Endothelial cell of umbilical vein (primary cell): ENCODE measurements around the gene TBC1D7. TPM values are rescaled to one million over a fixed set of nuclear protein-coding genes. Genes with fewer than 3 reads are reported as not detected.

Experiments used
- BruUV-seq: library from RNA; stranded (reverse); fragments of 400-500 nt; replicated peaks from 2 replicates; lab custom pipeline; 2021; lab: Mats Ljungman, UMichigan
- CTCF ChIA-PET: fragments of 300-600, 350-600 bp; sonication (Branson Sonifier 250); formaldehyde crosslinking; loops from one replicate; lab custom pipeline; 2021; ENCODE audit warnings: antibody characterized with exemption, inconsistent platforms; lab: Charles Lee
- POLR2A ChIA-PET: fragments of 300-600, 350-600 bp; sonication (Branson Sonifier 250); formaldehyde crosslinking; loops from one replicate; lab custom pipeline; 2021; ENCODE audit warnings: antibody characterized with exemption, inconsistent platforms; lab: Charles Lee
- DNase-seq: peaks from one replicate; pipeline ENCODE4 v3.0.0-alpha.2; 2011; ENCODE audit warnings: low read depth, low spot score
- FAIRE-seq: peaks from 2 replicates; lab custom pipeline; 2011; peaks lifted over from hg19 to GRCh38; lab: Jason Lieb, UNC
- H2AFZ ChIP-seq: 2 replicates; pipeline ENCODE4 v1.6.0; 2012; ENCODE audit warnings: low read depth, low read length, control low read depth, inconsistent platforms
- H3K27ac ChIP-seq: 2 replicates; pipeline ENCODE4 v1.5.1; 2011; ENCODE audit warnings: low read depth, mild to moderate bottlenecking, control low read depth, low read length, moderate library complexity; ENCODE audit not compliant: insufficient read depth
- H3K27me3 ChIP-seq, 2 experiments: 2 replicates each; pipeline versions ENCODE4 v1.6.0 to v1.6.1; 2011; ENCODE audit warnings: low read length in 2 of 2, mixed read lengths in 1 of 2; ENCODE audit not compliant: control insufficient read depth in 2 of 2, insufficient read depth in 2 of 2
- H3K36me3 ChIP-seq, 2 experiments: 2 replicates in 1 of 2; 3 replicates in 1 of 2; pipeline ENCODE4 v1.5.1; 2011; ENCODE audit warnings: low read length in 2 of 2, mild to moderate bottlenecking in 1 of 2, moderate library complexity in 1 of 2; ENCODE audit not compliant: control insufficient read depth in 2 of 2, insufficient read depth in 2 of 2; ENCODE audit errors: extremely low read depth in 1 of 2
- H3K4me1 ChIP-seq: 3 replicates; pipeline ENCODE4 v1.5.1; 2011; ENCODE audit warnings: mild to moderate bottlenecking, low read length; ENCODE audit not compliant: control insufficient read depth, insufficient read depth; ENCODE audit errors: extremely low read depth
- H3K4me2 ChIP-seq: 2 replicates; pipeline ENCODE4 v1.6.1; 2011; ENCODE audit warnings: low read length, control low read depth, mixed read lengths; ENCODE audit not compliant: insufficient read depth
- H3K4me3 ChIP-seq, 3 experiments: fragments of 200-600 bp in 1 of 3; sonication (generic), shearing (Covaris generic) in 1 of 3; replicated peaks in 1 of 3; 2 replicates each; pipeline ENCODE4 v1.5.1; 2011 to 2016; ENCODE audit warnings: control low read depth in 3 of 3, low read length in 3 of 3, mild to moderate bottlenecking in 2 of 3, inconsistent platforms in 1 of 3, low read depth in 1 of 3, moderate library complexity in 1 of 3; ENCODE audit not compliant: insufficient read depth in 1 of 3
- H3K79me2 ChIP-seq: 2 replicates; pipeline ENCODE4 v1.6.0; 2012; ENCODE audit warnings: low read length, inconsistent platforms; ENCODE audit not compliant: control insufficient read depth, insufficient read depth
- H3K9ac ChIP-seq: replicated peaks from 2 replicates; pipeline ENCODE3; 2011; ENCODE audit warnings: low read length, control low read depth; ENCODE audit not compliant: insufficient read depth; ENCODE audit errors: extremely low read depth
- H3K9me1 ChIP-seq: replicated peaks from 3 replicates; pipeline ENCODE4 v1.6.0; 2011; ENCODE audit warnings: mild to moderate bottlenecking, low read length; ENCODE audit not compliant: control insufficient read depth, insufficient read depth; ENCODE audit errors: extremely low read depth
- H3K9me3 ChIP-seq: replicated peaks from 2 replicates; pipeline ENCODE4 v1.5.1; 2012; ENCODE audit warnings: low read length, inconsistent platforms; ENCODE audit not compliant: control insufficient read depth, insufficient read depth
- H4K20me1 ChIP-seq: replicated peaks from 2 replicates; pipeline ENCODE3; 2011; ENCODE audit warnings: mild to moderate bottlenecking, low read length; ENCODE audit not compliant: control insufficient read depth, insufficient read depth; ENCODE audit errors: extremely low read depth
- CTCF ChIP-seq, 2 donors: IDR thresholded peaks; 1 replicate in 1 of 2; 2 replicates in 1 of 2; pipeline ENCODE4 v1.5.1; 2011; ENCODE audit warnings: low read length in 2 of 2, mild to moderate bottlenecking in 2 of 2, moderate library complexity in 2 of 2, control low read depth in 1 of 2, inconsistent platforms in 1 of 2, low read depth in 1 of 2; ENCODE audit not compliant: insufficient read depth in 1 of 2; ENCODE audit errors: extremely low read depth in 1 of 2
- EZH2 ChIP-seq: IDR thresholded peaks from 2 replicates; pipeline ENCODE4 v1.6.1; 2012; ENCODE audit warnings: borderline replicate concordance, low read depth, mild to moderate bottlenecking, moderate library complexity, low read length, inconsistent platforms; ENCODE audit not compliant: severe bottlenecking
- FOS ChIP-seq: IDR thresholded peaks from 2 replicates; pipeline ENCODE4 v1.6.1; 2011; ENCODE audit warnings: mild to moderate bottlenecking, low read length, moderate library complexity, borderline replicate concordance; ENCODE audit not compliant: insufficient read depth
- GATA2 ChIP-seq: IDR thresholded peaks from 2 replicates; pipeline ENCODE4 v1.7.0; 2011; ENCODE audit warnings: low read depth, mild to moderate bottlenecking, moderate library complexity, mixed read lengths, low read length; ENCODE audit not compliant: insufficient read length, insufficient read depth
- JUN ChIP-seq: IDR thresholded peaks from 2 replicates; pipeline ENCODE4 v1.6.1; 2011; ENCODE audit warnings: borderline replicate concordance, low read depth; ENCODE audit not compliant: insufficient read length, insufficient read depth
- MYC ChIP-seq: IDR thresholded peaks from one replicate; pipeline ENCODE4 v1.6.1; 2011; ENCODE audit warnings: mild to moderate bottlenecking, low read depth, low read length
- POLR2A ChIP-seq: IDR thresholded peaks from 2 replicates; pipeline ENCODE4 v1.6.1; 2012; ENCODE audit warnings: low read depth, mild to moderate bottlenecking, control low read depth, low read length
- POLR2AphosphoS5 ChIP-seq: IDR thresholded peaks from 2 replicates; pipeline ENCODE4 v1.6.1; 2012; ENCODE audit warnings: low read depth, mild to moderate bottlenecking, control low read depth, low read length, moderate library complexity; ENCODE audit not compliant: insufficient read depth
- dilution Hi-C: fragments of 300-500 bp; cut with MboI; formaldehyde crosslinking; loops from one replicate; pipeline ENCODE4 v1.15.0; 2019; ENCODE audit warnings: low sequenced_read_pairs; ENCODE audit not compliant: extremely low pct_ligation_motif_present
- intact Hi-C: fragments of 100-400 bp; cut with micrococcal nuclease; formaldehyde crosslinking; loops from one replicate; pipeline ENCODE4 v1.10.0; 2022
- polyA plus RNA-seq, 4 experiments: library from polyadenylated mRNA; depleted of rRNA in 3 of 4; stranded (reverse) in 3 of 4; unstranded in 1 of 4; fragments of >200 nt; gene quantifications; 2 replicates each; pipeline versions ENCODE4 v1.2.1 to v1.2.3, GENCODE V29; 2011 to 2012; ENCODE audit warnings: missing spikeins in 1 of 4
- total RNA-seq: library from RNA; stranded (reverse); gene quantifications from 2 replicates; pipeline ENCODE4 v1.2.3, GENCODE V29; 2021
- TF ChIP-seq, protein P1 (sequence below): IDR thresholded peaks from 2 replicates; pipeline ENCODE4 v1.6.1; 2011; ENCODE audit not compliant: insufficient read depth, insufficient read length

Gene TBC1D7
- total and polyA plus RNA-seq, 2 donors (not counting 3 experiments of a cell fraction or from before 2014, with no cell fraction given): 26.6 to 28.1 TPM

DNA sequence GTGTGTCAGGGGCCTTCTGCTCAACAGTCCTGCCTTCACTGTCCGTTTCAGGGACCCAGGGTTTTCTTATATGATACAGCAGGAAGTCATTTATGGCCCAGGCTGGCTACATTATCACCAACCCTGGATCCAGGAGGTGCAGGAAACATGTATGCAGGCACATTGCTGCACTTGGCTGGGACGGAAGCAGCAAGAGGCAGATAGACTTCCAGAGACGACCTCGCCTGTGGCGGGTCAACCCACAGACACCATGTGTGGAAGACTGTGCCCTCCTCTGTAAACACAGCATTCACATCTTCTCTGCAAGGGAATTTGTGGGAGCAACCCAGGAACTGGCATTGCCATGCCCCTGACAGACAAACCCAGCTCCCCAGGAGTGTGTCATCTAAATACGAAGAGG lies 43.7 kb downstream of the TBC1D7 start:
- Histone ChIP-seq H3K9me1 (no peaks in the 10 kb centered on the region), H3K4me3 (no peak overlapping the region), H3K79me2 (no peaks in the 10 kb centered on the region), H3K9ac (no peak overlapping the region), H3K36me3 (no peaks in the 10 kb centered on the region), H3K9me3 (no peaks in the 10 kb centered on the region), H3K4me1 (no peaks in the 10 kb centered on the region), H3K27me3 (no peaks in the 10 kb centered on the region), H3K4me2 (no peak overlapping the region), H3K27ac (no peak overlapping the region), H2AFZ (no peak overlapping the region), H4K20me1 (no peaks in the 10 kb centered on the region)
- dilution Hi-C loops: no loop called here
- FAIRE-seq (no peak), DNase-seq (peak; percentile 35)
- POLR2A ChIA-PET: no interaction called here
- intact Hi-C loops: no loop called here
- no TSS peak for BruUV-seq
- CTCF ChIA-PET: no interaction called here
- TF ChIP-seq CTCF (IDR thresholded peaks at IDR 0.05; ENCODE audit: extremely low read depth in 1 of 2, insufficient read depth in 1 of 2, low read depth in 1 of 2, low read length in 2 of 2) (no peak), JUN (no peak), POLR2A (no peak), EZH2 (no peak), POLR2AphosphoS5 (no peak), MYC (no peak), GATA2 (no peak), FOS (no peak)
- TF ChIP-seq, protein P1, sequence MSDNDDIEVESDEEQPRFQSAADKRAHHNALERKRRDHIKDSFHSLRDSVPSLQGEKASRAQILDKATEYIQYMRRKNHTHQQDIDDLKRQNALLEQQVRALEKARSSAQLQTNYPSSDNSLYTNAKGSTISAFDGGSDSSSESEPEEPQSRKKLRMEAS: no peak
